Measurements from ENCODE around the gene SLC39A5. TPM values are rescaled to one million over a fixed set of nuclear protein-coding genes. Genes with fewer than 3 reads are reported as not detected.
A peak's percentile ranks its signal among the peaks of the same experiment; 100 is the strongest.

The SLC39A5 gene
- total RNA-seq, 6 experiments from 2014 or later: 0.10 TPM; not detected in 5

- DNase-seq: no peak
These were observed 13.4 kb upstream of the SLC39A5 start for GRCh38 chr12:56216461-56216860.

GRCh38 chr12:56219840-56220239, 10.0 kb upstream of the SLC39A5 start:
- peak overlapping the region; percentile 94 for H3K4me3 Mint-ChIP-seq
- peaks cover 11% of the 10 kb centered on the region for H3K36me3 Mint-ChIP-seq (ENCODE audit: low read depth)
- no peak for DNase-seq
- peaks cover 9% of the 10 kb centered on the region for H3K27me3 Mint-ChIP-seq (ENCODE audit: insufficient read depth)
- H3K9me3 Mint-ChIP-seq: no peaks in the 10 kb centered on the region
- H3K4me1 Mint-ChIP-seq (ENCODE audit: low read depth): peaks cover 33% of the 10 kb centered on the region
- no peak for TF ChIP-seq CTCF (IDR thresholded peaks at IDR 0.05)
- H3K27ac Mint-ChIP-seq: 0 out of 2 replicates have a peak overlapping the region, but pooled peaks have one; percentile 13

More at GRCh38 chr12:56216461-56216860, 13.4 kb upstream of the SLC39A5 start:
- Mint-ChIP-seq H3K9me3 (no peaks in the 10 kb centered on the region), H3K4me3 (no peak overlapping the region), H3K27me3 (ENCODE audit: insufficient read depth) (peaks cover 6% of the 10 kb centered on the region), H3K27ac (peak overlapping the region; percentile 29; the same call in 1 of the 2 replicates), H3K36me3 (ENCODE audit: low read depth) (peaks cover 20% of the 10 kb centered on the region), H3K4me1 (ENCODE audit: low read depth) (peaks cover 19% of the 10 kb centered on the region)
- TF ChIP-seq CTCF (IDR thresholded peaks at IDR 0.05): no peak

- DNase-seq: peak; percentile 39
- peak overlapping the region; percentile 94 for H3K4me3 Mint-ChIP-seq
- H3K36me3 Mint-ChIP-seq (ENCODE audit: low read depth): peaks cover 5% of the 10 kb centered on the region
- peaks cover 9% of the 10 kb centered on the region for H3K27me3 Mint-ChIP-seq (ENCODE audit: insufficient read depth)
- TF ChIP-seq CTCF (IDR thresholded peaks at IDR 0.05): no peak
- peak overlapping the region; percentile 96 for H3K27ac Mint-ChIP-seq
- H3K9me3 Mint-ChIP-seq: no peaks in the 10 kb centered on the region
- H3K4me1 Mint-ChIP-seq (ENCODE audit: low read depth): peaks cover 37% of the 10 kb centered on the region
These were observed 9.1 kb upstream of the SLC39A5 start for GRCh38 chr12:56220611-56221231.

GRCh38 chr12:56221232-56221756, 8.6 kb upstream of the SLC39A5 start:
- Mint-ChIP-seq H3K27ac (peak overlapping the region; percentile 96), H3K36me3 (ENCODE audit: low read depth) (peaks cover 5% of the 10 kb centered on the region), H3K4me1 (ENCODE audit: low read depth) (peaks cover 37% of the 10 kb centered on the region), H3K4me3 (peak overlapping the region; percentile 94), H3K9me3 (no peaks in the 10 kb centered on the region), H3K27me3 (ENCODE audit: insufficient read depth) (peaks cover 9% of the 10 kb centered on the region)
- no peak for TF ChIP-seq CTCF (IDR thresholded peaks at IDR 0.05)
- DNase-seq: peak; percentile 66

- Mint-ChIP-seq H3K4me3 (peak within 1 kb of the TSS; percentile 94), H3K36me3 (ENCODE audit: low read depth) (no peaks in the 10 kb centered on the region), H3K27ac (peak within 1 kb of the TSS; percentile 96), H3K27me3 (ENCODE audit: insufficient read depth) (peaks cover 9% of the 10 kb centered on the region), H3K4me1 (ENCODE audit: low read depth) (peaks cover 32% of the 10 kb centered on the region), H3K9me3 (no peaks in the 10 kb centered on the region)
- DNase-seq: peak; percentile 96
- peak; percentile 51 for TF ChIP-seq CTCF (IDR thresholded peaks at IDR 0.05)
These were observed 7.9 kb upstream of the SLC39A5 start, which contains the start of gene RNF41 for GRCh38 chr12:56221757-56222530. Gene RNF41, minus strand, starts transcription at chr12:56221922. Its CDS starts 7,875 bp downstream, at chr12:56214047.
